DMS53 (cell line): ENCODE results near the gene HEXD.

Experiments
- DNase-seq: peaks from one replicate; lab custom pipeline; 2025; lab: John Stamatoyannopoulos, UW

Gene HEXD

GRCh38 chr17:82415336-82415735 lies 2.8 kb upstream of the HEXD start:
- no peak for DNase-seq

- no peak for DNase-seq
Observed at GRCh38 chr17:82415786-82416185, 2.4 kb upstream of the HEXD start.

GRCh38 chr17:82416264-82416663 lies 1.9 kb upstream of the HEXD start:
- DNase-seq = no peak

GRCh38 chr17:82416771-82417170 lies 1.4 kb upstream of the HEXD start:
- DNase-seq = peak; percentile 50

GRCh38 chr17:82419540-82419939 lies 1.4 kb downstream of the HEXD start:
- DNase-seq = peak; percentile 32

- DNase-seq = peak; percentile 74
Observed at GRCh38 chr17:82424001-82424862, 6.1 kb downstream of the HEXD start.

GRCh38 chr17:82424863-82425159 lies 6.7 kb downstream of the HEXD start:
- DNase-seq = no peak

GRCh38 chr17:82428546-82428945 lies 10.4 kb downstream of the HEXD start:
- no peak for DNase-seq

GRCh38 chr17:82429824-82430223 lies 11.7 kb downstream of the HEXD start:
- DNase-seq = no peak

GRCh38 chr17:82432017-82432416 lies 13.9 kb downstream of the HEXD start:
- DNase-seq = no peak

GRCh38 chr17:82433560-82434215 lies 15.5 kb downstream of the HEXD start:
- DNase-seq = no peak

- no peak for DNase-seq
Observed at GRCh38 chr17:82434216-82434565, 16.0 kb downstream of the HEXD start.

- DNase-seq = no peak
Observed at GRCh38 chr17:82435103-82435502, 17.0 kb downstream of the HEXD start.

GRCh38 chr17:82435601-82436583 lies 17.7 kb downstream of the HEXD start:
- no peak for DNase-seq

- DNase-seq = peak; percentile 89
Observed at GRCh38 chr17:82436601-82437324, 18.6 kb downstream of the HEXD start.

- no peak for DNase-seq
Observed at GRCh38 chr17:82437325-82437668, 19.1 kb downstream of the HEXD start.

GRCh38 chr17:82438401-82439193 lies 20.4 kb downstream of the HEXD start:
- DNase-seq = no peak

- no peak for DNase-seq
Observed at GRCh38 chr17:82439194-82439828, 21.2 kb downstream of the HEXD start.

- DNase-seq = no peak
Observed at GRCh38 chr17:82439829-82440365, 21.8 kb downstream of the HEXD start.

GRCh38 chr17:82440469-82440981 lies 22.4 kb downstream of the HEXD start:
- no peak for DNase-seq
